Panc1 (cell line): ENCODE data around the gene DTHD1.

Experiments used
- CTCF ChIP-seq: fragments of 450-650 bp; IDR thresholded peaks from 2 replicates; pipeline ENCODE4 v1.5.1; 2017; ENCODE audit warnings: mild to moderate bottlenecking
- POLR2AphosphoS5 ChIP-seq: IDR thresholded peaks from 2 replicates; pipeline ENCODE4 v1.6.1; 2012; ENCODE audit warnings: mild to moderate bottlenecking, low read depth, low read length, moderate library complexity
- TCF7L2 ChIP-seq: IDR thresholded peaks from 2 replicates; pipeline ENCODE4 v1.6.1; 2011; ENCODE audit warnings: mild to moderate bottlenecking, low read depth, low read length, inconsistent platforms

GRCh38 chr4:36308150-36308549 is 26.7 kb downstream of the DTHD1 start:
- no peak for TF ChIP-seq CTCF
- no peak for TF ChIP-seq TCF7L2
- TF ChIP-seq POLR2AphosphoS5, result no peak
